Measurements from ENCODE around the gene RAD18. TPM values are rescaled to one million over a fixed set of nuclear protein-coding genes. Genes with fewer than 3 reads are reported as not detected.

RAD18 gene
- total RNA-seq, 2 donors from 2014 or later: 3.0 to 7.2 TPM

GRCh38 chr3:8967553-8967952, 4.3 kb upstream of the RAD18 start:
- H3K9me3 ChIP-seq: no peaks in the 10 kb centered on the region
- DNase-seq (ENCODE audit: low spot score) (no peak), ATAC-seq (ENCODE audit: insufficient number of reproducible peaks, low FRiP score, low read depth) (no peak)
- TF ChIP-seq, protein P1, sequence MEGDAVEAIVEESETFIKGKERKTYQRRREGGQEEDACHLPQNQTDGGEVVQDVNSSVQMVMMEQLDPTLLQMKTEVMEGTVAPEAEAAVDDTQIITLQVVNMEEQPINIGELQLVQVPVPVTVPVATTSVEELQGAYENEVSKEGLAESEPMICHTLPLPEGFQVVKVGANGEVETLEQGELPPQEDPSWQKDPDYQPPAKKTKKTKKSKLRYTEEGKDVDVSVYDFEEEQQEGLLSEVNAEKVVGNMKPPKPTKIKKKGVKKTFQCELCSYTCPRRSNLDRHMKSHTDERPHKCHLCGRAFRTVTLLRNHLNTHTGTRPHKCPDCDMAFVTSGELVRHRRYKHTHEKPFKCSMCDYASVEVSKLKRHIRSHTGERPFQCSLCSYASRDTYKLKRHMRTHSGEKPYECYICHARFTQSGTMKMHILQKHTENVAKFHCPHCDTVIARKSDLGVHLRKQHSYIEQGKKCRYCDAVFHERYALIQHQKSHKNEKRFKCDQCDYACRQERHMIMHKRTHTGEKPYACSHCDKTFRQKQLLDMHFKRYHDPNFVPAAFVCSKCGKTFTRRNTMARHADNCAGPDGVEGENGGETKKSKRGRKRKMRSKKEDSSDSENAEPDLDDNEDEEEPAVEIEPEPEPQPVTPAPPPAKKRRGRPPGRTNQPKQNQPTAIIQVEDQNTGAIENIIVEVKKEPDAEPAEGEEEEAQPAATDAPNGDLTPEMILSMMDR (IDR thresholded peaks at IDR 0.05): no peak
- no peaks in the 10 kb centered on the region for H3K36me3 ChIP-seq
- no peak overlapping the region for H3K27ac ChIP-seq
- H3K27me3 ChIP-seq (replicated peaks; ENCODE audit: insufficient read depth): no peaks in the 10 kb centered on the region
- no peak overlapping the region for H3K4me3 ChIP-seq
- peaks cover 3 to 7% of the 10 kb centered on the region in 2 donors for H3K4me1 ChIP-seq (ENCODE audit: control insufficient read depth in 1 of 2, low read depth in 2 of 2)

DNA sequence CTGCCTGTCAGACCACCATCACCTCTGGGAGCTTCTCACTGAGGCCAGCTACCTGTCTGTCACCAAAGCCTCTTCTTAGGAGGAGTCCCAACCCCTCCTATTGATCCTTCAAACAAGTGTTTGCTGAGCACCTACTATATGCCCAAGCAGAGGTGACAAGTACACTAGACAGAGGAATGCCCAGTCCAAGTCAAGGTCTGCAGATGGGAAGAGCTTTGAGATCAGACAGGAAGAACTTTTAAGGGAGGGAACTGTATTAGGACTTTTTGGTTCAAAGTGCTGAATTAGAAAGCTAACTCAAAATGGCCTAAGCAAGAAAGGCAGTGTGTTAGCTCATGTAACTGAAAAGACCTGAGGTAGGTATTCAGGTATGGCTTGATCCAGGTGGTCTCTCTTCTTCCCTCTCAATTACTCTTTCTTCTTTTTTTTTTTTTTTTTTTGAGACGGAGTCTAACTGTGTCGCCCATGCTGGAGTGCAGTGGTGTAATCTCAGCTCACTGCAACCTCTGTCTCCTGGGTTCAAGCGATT, 3.6 kb upstream of the RAD18 start:
- ATAC-seq (ENCODE audit: insufficient number of reproducible peaks, low FRiP score, low read depth) (no peak), DNase-seq (ENCODE audit: low spot score) (no peak)
- Histone ChIP-seq H3K4me3 (no peak overlapping the region), H3K36me3 (no peaks in the 10 kb centered on the region), H3K27me3 (replicated peaks; ENCODE audit: insufficient read depth) (no peaks in the 10 kb centered on the region), H3K4me1 (ENCODE audit: control insufficient read depth in 1 of 2, low read depth in 2 of 2) (peaks cover 8 to 13% of the 10 kb centered on the region in 2 donors), H3K9me3 (no peaks in the 10 kb centered on the region), H3K27ac (no peak overlapping the region)
- TF ChIP-seq, protein P1 (IDR thresholded peaks at IDR 0.05): no peak

DNA sequence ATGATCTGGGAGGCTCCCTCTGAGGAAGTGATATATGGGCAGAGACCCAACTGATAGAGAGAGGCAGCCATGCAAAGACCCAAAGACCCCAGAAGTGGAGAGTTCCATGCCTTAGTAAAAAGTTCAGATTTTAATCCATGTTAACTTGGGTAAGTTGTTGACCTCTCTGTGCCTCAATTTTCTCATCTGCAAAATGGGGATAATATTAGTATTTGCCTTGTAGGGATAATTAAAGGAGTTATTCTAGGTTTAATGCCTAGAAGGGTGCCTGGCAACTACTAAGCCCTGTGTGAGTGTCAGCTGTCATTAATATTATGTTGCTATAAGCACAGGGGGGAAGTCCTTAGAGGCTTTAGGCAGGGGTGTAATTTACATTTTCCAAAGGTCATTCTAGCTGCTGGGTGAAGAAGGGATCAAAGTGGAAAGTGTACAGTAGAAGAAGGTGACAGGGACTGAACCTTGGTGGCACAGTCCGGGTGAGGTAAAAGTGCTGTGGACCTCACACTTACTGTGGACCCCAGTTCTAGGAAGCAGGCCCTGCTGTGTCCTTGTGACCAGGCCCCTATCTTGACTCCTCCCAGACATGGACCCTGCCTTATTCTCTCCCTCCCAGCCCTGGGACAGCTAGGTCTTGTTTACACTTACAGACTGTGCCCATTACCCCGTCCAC, 3.0 kb upstream of the RAD18 start:
- Histone ChIP-seq H3K27me3 (replicated peaks; ENCODE audit: insufficient read depth) (no peaks in the 10 kb centered on the region), H3K4me3 (no peak overlapping the region), H3K36me3 (no peaks in the 10 kb centered on the region), H3K27ac (no peak overlapping the region), H3K9me3 (no peaks in the 10 kb centered on the region), H3K4me1 (ENCODE audit: control insufficient read depth in 1 of 2, low read depth in 2 of 2) (peaks cover 8 to 13% of the 10 kb centered on the region in 2 donors)
- TF ChIP-seq, protein P1 (IDR thresholded peaks at IDR 0.05): no peak
- ATAC-seq (ENCODE audit: insufficient number of reproducible peaks, low FRiP score, low read depth) (no peak), DNase-seq (ENCODE audit: low spot score) (no peak)

- peaks cover 8 to 13% of the 10 kb centered on the region in 2 donors for H3K4me1 ChIP-seq (ENCODE audit: control insufficient read depth in 1 of 2, low read depth in 2 of 2)
- ATAC-seq (ENCODE audit: insufficient number of reproducible peaks, low FRiP score, low read depth) (no peak), DNase-seq (ENCODE audit: low spot score) (no peak)
- H3K9me3 ChIP-seq: no peaks in the 10 kb centered on the region
- H3K36me3 ChIP-seq: no peaks in the 10 kb centered on the region
- H3K4me3 ChIP-seq: no peak overlapping the region
- H3K27ac ChIP-seq: no peak overlapping the region
- no peaks in the 10 kb centered on the region for H3K27me3 ChIP-seq (replicated peaks; ENCODE audit: insufficient read depth)
- TF ChIP-seq, protein P1 (IDR thresholded peaks at IDR 0.05): no peak
These were observed 1.4 kb upstream of the RAD18 start for GRCh38 chr3:8964436-8965370.
